GM12891 (cell line): ENCODE results near the gene KHK.

Source experiments
- DNase-seq: peaks from one replicate; pipeline ENCODE4 v3.0.0; 2011; ENCODE audit warnings: low spot score; ENCODE audit not compliant: insufficient read length
- FAIRE-seq: peaks from 2 replicates; lab custom pipeline; 2011; peaks lifted over from hg19 to GRCh38; lab: Jason Lieb, UNC
- PAX5 ChIP-seq: IDR thresholded peaks from 2 replicates; pipeline ENCODE4 v1.6.1; 2011; ENCODE audit warnings: low read length, moderate library complexity, mild to moderate bottlenecking; ENCODE audit not compliant: insufficient read depth, severe bottlenecking
- POLR2A ChIP-seq: IDR thresholded peaks from 2 replicates; pipeline ENCODE4 v1.6.1; 2011; ENCODE audit warnings: low read depth, low read length, control low read depth
- POLR2AphosphoS5 ChIP-seq: IDR thresholded peaks from 2 replicates; pipeline ENCODE4 v1.6.1; 2011; ENCODE audit warnings: low read depth, low read length, control low read depth
- POU2F2 ChIP-seq: IDR thresholded peaks from 2 replicates; pipeline ENCODE4 v1.6.1; 2011; ENCODE audit warnings: low read depth, mild to moderate bottlenecking, control low read depth, low read length, moderate library complexity
- SPI1 ChIP-seq: IDR thresholded peaks from 2 replicates; pipeline ENCODE4 v1.6.1; 2011; ENCODE audit warnings: low read depth, low read length, control low read depth
- TAF1 ChIP-seq: IDR thresholded peaks from 2 replicates; pipeline ENCODE4 v1.6.1; 2011; ENCODE audit warnings: low read depth, low read length, control low read depth

Gene KHK

GRCh38 chr2:27128668-27129571 lies 42.3 kb downstream of the KHK start:
- FAIRE-seq (no peak), DNase-seq (no peak)
- TF ChIP-seq POLR2AphosphoS5 (no peak), POU2F2 (no peak), PAX5 (no peak), POLR2A (no peak), TAF1 (no peak), SPI1 (no peak)

- DNase-seq (no peak), FAIRE-seq (no peak)
- no peak for TF ChIP-seq POU2F2
- TF ChIP-seq POLR2A = no peak
- TF ChIP-seq TAF1 = no peak
- no peak for TF ChIP-seq POLR2AphosphoS5
- no peak for TF ChIP-seq SPI1
- TF ChIP-seq PAX5 = no peak
These were observed 43.8 kb downstream of the KHK start for GRCh38 chr2:27130396-27130795.

GRCh38 chr2:27131429-27131828 lies 44.9 kb downstream of the KHK start:
- TF ChIP-seq PAX5 = no peak
- no peak for TF ChIP-seq SPI1
- no peak for TF ChIP-seq POLR2A
- TF ChIP-seq TAF1 = no peak
- TF ChIP-seq POU2F2 = no peak
- no peak for TF ChIP-seq POLR2AphosphoS5
- FAIRE-seq = no peak

GRCh38 chr2:27133195-27133875 lies 46.8 kb downstream of the KHK start:
- DNase-seq = no peak
- no peak for FAIRE-seq
- TF ChIP-seq POLR2A (no peak), POU2F2 (no peak), SPI1 (no peak), TAF1 (no peak), PAX5 (no peak)

More at GRCh38 chr2:27131429-27131828, 44.9 kb downstream of the KHK start:
- no peak for DNase-seq

GRCh38 chr2:27133905-27134780 lies 47.6 kb downstream of the KHK start, which contains the start of gene PREB:
Gene PREB, minus strand, starts transcription at chr2:27134636. Its CDS starts 215 bp downstream, at chr2:27134421.
- FAIRE-seq (peak; percentile 100), DNase-seq (peak; percentile 100)
- no peak for TF ChIP-seq SPI1
- TF ChIP-seq PAX5 = no peak
- TF ChIP-seq POLR2A = peak; percentile 76; the same call in 1 of the 2 replicates
- TF ChIP-seq POU2F2 = no peak
- no peak for TF ChIP-seq TAF1
- peak; percentile 66 for TF ChIP-seq POLR2AphosphoS5

- DNase-seq = no peak
- no peak for FAIRE-seq
- TF ChIP-seq PAX5 = no peak
- no peak for TF ChIP-seq TAF1
- TF ChIP-seq POU2F2 = no peak
- TF ChIP-seq SPI1 = no peak
- no peak for TF ChIP-seq POLR2A
- no peak for TF ChIP-seq POLR2AphosphoS5
These were observed 48.4 kb downstream of the KHK start for GRCh38 chr2:27134781-27135477.

GRCh38 chr2:27135478-27135955 lies 48.9 kb downstream of the KHK start:
- no peak for FAIRE-seq
- DNase-seq = no peak
- no peak for TF ChIP-seq POLR2A

- FAIRE-seq = no peak
- DNase-seq = no peak
- TF ChIP-seq TAF1 = no peak
- TF ChIP-seq POLR2AphosphoS5 = no peak
- no peak for TF ChIP-seq POLR2A
- no peak for TF ChIP-seq SPI1
- TF ChIP-seq PAX5 = no peak
- no peak for TF ChIP-seq POU2F2
These were observed 50.2 kb downstream of the KHK start for GRCh38 chr2:27136751-27137150.

- FAIRE-seq = no peak
- TF ChIP-seq POLR2AphosphoS5 (no peak), PAX5 (no peak), TAF1 (no peak), POU2F2 (no peak), SPI1 (no peak), POLR2A (no peak)
These were observed 50.9 kb downstream of the KHK start for GRCh38 chr2:27137322-27137935.

GRCh38 chr2:27138111-27138510 lies 51.5 kb downstream of the KHK start:
- FAIRE-seq (no peak), DNase-seq (no peak)
- no peak for TF ChIP-seq POLR2AphosphoS5
- TF ChIP-seq TAF1 = no peak
- TF ChIP-seq POLR2A = no peak

More at GRCh38 chr2:27137322-27137935, 50.9 kb downstream of the KHK start:
- DNase-seq = no peak
